Measurements from ENCODE around the gene DST. TPM values are rescaled to one million over a fixed set of nuclear protein-coding genes. Genes with fewer than 3 reads are reported as not detected.

The DST gene
- total and polyA plus RNA-seq, 2 of the 8 experiments (the other 6 are each of a cell fraction or from before 2014, with no cell fraction given), result 49.4 to 116 TPM

- no peak overlapping the region for H3K14ac ChIP-seq (ENCODE audit: insufficient read length)
- H3K9ac ChIP-seq (replicated peaks in 1 of 4; ENCODE audit: extremely low read depth in 1 of 4, low read depth in 3 of 4, low read length in 3 of 4), result no peak overlapping the region
- no peak overlapping the region for H3K23ac ChIP-seq (ENCODE audit: insufficient read length)
- H3K23me2 ChIP-seq (ENCODE audit: low read depth, low read length), result 0 out of 2 replicates have a peak, but pooled peaks cover 2% of the 10 kb centered on the region
- no peak overlapping the region for H3K4me2 ChIP-seq (ENCODE audit: insufficient read depth in 1 of 2, low read depth in 2 of 2, low read length in 2 of 2)
- H3K79me1 ChIP-seq (ENCODE audit: low read depth, low read length), result no peaks in the 10 kb centered on the region; the same call in 1 of the 2 replicates
- H3K36me3 ChIP-seq (ENCODE audit: control insufficient read depth in 2 of 4, insufficient read depth in 4 of 4, low read length in 3 of 4), result peaks cover 0 to 7% (median 0%) of the 10 kb centered on the region in 4 experiments; a peak in 4 of 8 replicates
- CTCF ChIA-PET (ENCODE audit: partially characterized antibody), result interaction anchor here (0.5 to 0.9 kb wide), 4 partner anchors 18 to 1348 kb away, joined by 3 to 4 read pairs (median 3); no protein-coding TSS in a partner anchor
- no peak for DNase-seq (ENCODE audit: low read depth in 1 of 2, low spot score in 2 of 2)
- no peak for FAIRE-seq
- no peaks in the 10 kb centered on the region for H3K9me3 ChIP-seq (ENCODE audit: insufficient read depth in 2 of 2, low read depth in 1 of 2, low read length in 1 of 2)
- POLR2A ChIA-PET (ENCODE audit: partially characterized antibody), result interaction anchor here (0.6 kb wide), 2 partner anchors 60 to 305 kb away, joined by 3 read pairs; no protein-coding TSS in a partner anchor
- no peak for TF ChIP-seq CREB1 (IDR thresholded peaks at IDR 0.05)
- no peak for TF ChIP-seq EP300 (IDR thresholded peaks at IDR 0.05; ENCODE audit: borderline replicate concordance in 1 of 2, low read depth in 2 of 2, low read length in 2 of 2)
- no peak for TF ChIP-seq SRF (IDR thresholded peaks at IDR 0.05; ENCODE audit: low read depth, low read length)
- no peak for TF ChIP-seq MAFK (IDR thresholded peaks at IDR 0.05; ENCODE audit: low read depth, low read length)
- no peak for TF ChIP-seq BACH1 (IDR thresholded peaks at IDR 0.05; ENCODE audit: low read length)
- TF ChIP-seq E2F6 (IDR thresholded peaks at IDR 0.05), result no peak
- no peak for TF ChIP-seq SP1 (IDR thresholded peaks at IDR 0.05; ENCODE audit: low read depth, low read length)
- TF ChIP-seq TAF7 (optimal IDR thresholded peaks at IDR 0.05; ENCODE audit: borderline replicate concordance, low read depth, low read length), result no peak
- TF ChIP-seq PHF8 (conservative IDR thresholded peaks at IDR 0.05; ENCODE audit: low read depth, low read length), result no peak
- no peak for TF ChIP-seq CBX5 (IDR thresholded peaks at IDR 0.05; ENCODE audit: low read depth, low read length)
- no peak for TF ChIP-seq TAF1 (IDR thresholded peaks at IDR 0.05; ENCODE audit: low read depth, low read length)
- TF ChIP-seq ASH2L (IDR thresholded peaks at IDR 0.05; ENCODE audit: low read length), result no peak
- no peak overlapping the region for H2AK5ac ChIP-seq (ENCODE audit: low read depth, low read length)
- H4K91ac ChIP-seq (replicated peaks; ENCODE audit: insufficient read length, low read length), result no peak overlapping the region
- no peak overlapping the region for H2BK120ac ChIP-seq (replicated peaks; ENCODE audit: low read depth, low read length)
- no peak overlapping the region for H4K8ac ChIP-seq (ENCODE audit: extremely low read depth, insufficient read depth, low read length)
- no peak overlapping the region for H3K4me3 ChIP-seq (ENCODE audit: extremely low read depth in 1 of 4, insufficient read depth in 2 of 4, low read depth in 3 of 4, low read length in 4 of 4)
- H4K5ac ChIP-seq (ENCODE audit: insufficient read length, low read depth, low read length), result no peak overlapping the region
- H3K27ac ChIP-seq (ENCODE audit: low read depth, low read length), result no peak overlapping the region
- no peak overlapping the region for H2AFZ ChIP-seq (ENCODE audit: low read length)
- no peak overlapping the region for H2BK5ac ChIP-seq (ENCODE audit: low read depth, low read length)
- H3K27me3 ChIP-seq (replicated peaks in 1 of 4; ENCODE audit: control insufficient read depth in 3 of 4, extremely low read depth in 1 of 4, insufficient read depth in 3 of 4, low read length in 3 of 4), result no peaks in the 10 kb centered on the region
- no peak overlapping the region for H2BK15ac ChIP-seq (ENCODE audit: low read length)
- no peak overlapping the region for H3K4ac ChIP-seq (replicated peaks; ENCODE audit: insufficient read length, low read depth, low read length)
- peaks cover 0 to 26% of the 10 kb centered on the region in 2 experiments; a peak in 1 of 4 replicates for H3K79me2 ChIP-seq (ENCODE audit: control insufficient read depth in 1 of 2, insufficient read depth in 2 of 2, low read length in 2 of 2)
- H3K18ac ChIP-seq (ENCODE audit: extremely low read depth, low read length), result no peak overlapping the region
- H2BK12ac ChIP-seq (ENCODE audit: low read depth, low read length), result no peak overlapping the region
- no peaks in the 10 kb centered on the region for H4K20me1 ChIP-seq (replicated peaks in 1 of 2; ENCODE audit: control insufficient read depth in 1 of 2, insufficient read depth in 2 of 2, low read length in 2 of 2)
- H3K4me1 ChIP-seq (replicated peaks in 1 of 4; ENCODE audit: control insufficient read depth in 3 of 4, insufficient read depth in 4 of 4, low read length in 3 of 4), result peaks cover 0 to 17% (median 7%) of the 10 kb centered on the region in 4 experiments; a peak in 5 of 7 replicates
- H3K56ac ChIP-seq (replicated peaks; ENCODE audit: insufficient read length, low read depth, low read length), result no peak overlapping the region
- no peak overlapping the region for H2BK20ac ChIP-seq (ENCODE audit: low read length)
Measured at GRCh38 chr6:56539527-56540105, 103.1 kb downstream of the DST start.
